ENCODE results near the gene METTL16. TPM values are rescaled to one million over a fixed set of nuclear protein-coding genes. Genes with fewer than 3 reads are reported as not detected.
A peak's percentile ranks its signal among the peaks of the same experiment; 100 is the strongest.

The METTL16 gene
- total RNA-seq, 1 donor from 2014 or later = 22.9 TPM

- H3K4me1 Mint-ChIP-seq (ENCODE audit: unreplicated experiment) = peaks cover 63% of the 10 kb centered on the region
- peak; percentile 97 for DNase-seq (ENCODE audit: extremely low spot score, unreplicated experiment)
- H3K36me3 Mint-ChIP-seq (ENCODE audit: unreplicated experiment) = no peaks in the 10 kb centered on the region
- peak overlapping the region; percentile 98 for H3K4me3 Mint-ChIP-seq (ENCODE audit: unreplicated experiment)
- H3K27ac Mint-ChIP-seq (ENCODE audit: unreplicated experiment) = peak overlapping the region; percentile 98
- no peaks in the 10 kb centered on the region for H3K9me3 Mint-ChIP-seq (ENCODE audit: unreplicated experiment)
- H3K27me3 Mint-ChIP-seq (ENCODE audit: unreplicated experiment) = no peaks in the 10 kb centered on the region
- TF ChIP-seq CTCF (IDR thresholded peaks at IDR 0.05) = no peak
Observed at GRCh38 chr17:2399572-2400473, 111.9 kb downstream of the METTL16 start.

GRCh38 chr17:2398655-2399571 lies 112.8 kb downstream of the METTL16 start:
- Mint-ChIP-seq H3K27ac (ENCODE audit: unreplicated experiment) (peak overlapping the region; percentile 98), H3K4me3 (ENCODE audit: unreplicated experiment) (peak overlapping the region; percentile 98), H3K36me3 (ENCODE audit: unreplicated experiment) (no peaks in the 10 kb centered on the region), H3K9me3 (ENCODE audit: unreplicated experiment) (no peaks in the 10 kb centered on the region), H3K4me1 (ENCODE audit: unreplicated experiment) (peaks cover 61% of the 10 kb centered on the region), H3K27me3 (ENCODE audit: unreplicated experiment) (no peaks in the 10 kb centered on the region)
- DNase-seq (ENCODE audit: extremely low spot score, unreplicated experiment) = no peak
- TF ChIP-seq CTCF (IDR thresholded peaks at IDR 0.05) = no peak

GRCh38 chr17:2398182-2398581 lies 113.5 kb downstream of the METTL16 start:
- Mint-ChIP-seq H3K4me1 (ENCODE audit: unreplicated experiment) (peaks cover 54% of the 10 kb centered on the region), H3K4me3 (ENCODE audit: unreplicated experiment) (peak overlapping the region; percentile 64), H3K27me3 (ENCODE audit: unreplicated experiment) (no peaks in the 10 kb centered on the region), H3K36me3 (ENCODE audit: unreplicated experiment) (no peaks in the 10 kb centered on the region), H3K27ac (ENCODE audit: unreplicated experiment) (peak overlapping the region; percentile 98), H3K9me3 (ENCODE audit: unreplicated experiment) (no peaks in the 10 kb centered on the region)
- TF ChIP-seq CTCF (IDR thresholded peaks at IDR 0.05) = no peak
- DNase-seq (ENCODE audit: extremely low spot score, unreplicated experiment) = no peak

GRCh38 chr17:2397247-2398171 lies 114.2 kb downstream of the METTL16 start:
- Mint-ChIP-seq H3K4me1 (ENCODE audit: unreplicated experiment) (peaks cover 48% of the 10 kb centered on the region), H3K4me3 (ENCODE audit: unreplicated experiment) (peak overlapping the region; percentile 64), H3K36me3 (ENCODE audit: unreplicated experiment) (no peaks in the 10 kb centered on the region), H3K9me3 (ENCODE audit: unreplicated experiment) (no peaks in the 10 kb centered on the region), H3K27me3 (ENCODE audit: unreplicated experiment) (no peaks in the 10 kb centered on the region), H3K27ac (ENCODE audit: unreplicated experiment) (peak overlapping the region; percentile 98)
- TF ChIP-seq CTCF (IDR thresholded peaks at IDR 0.05) = no peak
- no peak for DNase-seq (ENCODE audit: extremely low spot score, unreplicated experiment)
